Loucy (cell line): ENCODE data around the gene MYO5C.

Experiments
- H2AFZ ChIP-seq: fragments of 200-600 bp; sonication (generic); 2 replicates; pipeline ENCODE4 v1.6.0; 2016; ENCODE audit warnings: antibody characterized with exemption, mild to moderate bottlenecking, low read length, moderate library complexity
- H3F3A ChIP-seq: fragments of 200-600 bp; 2 replicates; pipeline ENCODE4 v1.6.0; 2016; ENCODE audit warnings: antibody characterized with exemption, low read depth, mild to moderate bottlenecking
- H3K27me3 ChIP-seq: fragments of 200-600 bp; sonication (generic); 2 replicates; pipeline ENCODE4 v1.6.1; 2014; ENCODE audit warnings: low read length, mild to moderate bottlenecking; ENCODE audit not compliant: insufficient read depth, poor library complexity, severe bottlenecking
- H3K36me3 ChIP-seq: fragments of 200-600 bp; sonication (generic); 2 replicates; pipeline ENCODE4 v1.6.1; 2016; ENCODE audit warnings: low read length; ENCODE audit not compliant: insufficient read depth
- H3K4me1 ChIP-seq: fragments of 200-600 bp; sonication (generic); 2 replicates; pipeline ENCODE4 v1.5.1; 2014; ENCODE audit warnings: low read length, mild to moderate bottlenecking; ENCODE audit not compliant: insufficient read depth, poor library complexity, severe bottlenecking
- H3K4me2 ChIP-seq: fragments of 200-600 bp; sonication (generic); 2 replicates; pipeline ENCODE4 v1.6.0; 2014; ENCODE audit warnings: antibody characterized with exemption, low read length, low read depth, mild to moderate bottlenecking; ENCODE audit not compliant: poor library complexity, severe bottlenecking
- H3K4me3 ChIP-seq: fragments of 200-600 bp; sonication (generic); 2 replicates; pipeline ENCODE4 v1.5.1; 2014; ENCODE audit warnings: low read length, mild to moderate bottlenecking, mixed read lengths; ENCODE audit not compliant: poor library complexity, severe bottlenecking
- H3K79me2 ChIP-seq: fragments of 200-600 bp; sonication (generic); 2 replicates; pipeline ENCODE4 v1.6.1; 2014; ENCODE audit warnings: low read length; ENCODE audit not compliant: insufficient read depth
- H3K9ac ChIP-seq: fragments of 200-600 bp; sonication (generic); 2 replicates; pipeline ENCODE4 v1.6.0; 2014; ENCODE audit warnings: mild to moderate bottlenecking, low read depth, low read length, moderate library complexity; ENCODE audit not compliant: poor library complexity, severe bottlenecking
- H3K9me2 ChIP-seq: fragments of 200-600 bp; sonication (generic); replicated peaks from 2 replicates; pipeline ENCODE4 v1.6.1; 2016; ENCODE audit warnings: low read depth, low read length, mixed read lengths
- H3K9me3 ChIP-seq: fragments of 200-600 bp; sonication (generic); 2 replicates; pipeline ENCODE4 v1.6.1; 2014; ENCODE audit warnings: mild to moderate bottlenecking, antibody characterized with exemption, low read length, low read depth; ENCODE audit not compliant: insufficient read depth
- H4K20me1 ChIP-seq: fragments of 200-600 bp; sonication (generic); 2 replicates; pipeline ENCODE4 v1.6.0; 2014; ENCODE audit warnings: antibody characterized with exemption, low read length, mild to moderate bottlenecking; ENCODE audit not compliant: insufficient read depth, poor library complexity, severe bottlenecking
- EZH2phosphoT487 ChIP-seq: fragments of 200-600 bp; IDR thresholded peaks from 2 replicates; pipeline ENCODE4 v1.6.1; 2018; ENCODE audit warnings: antibody characterized with exemption, mild to moderate bottlenecking, moderate library complexity, borderline replicate concordance
- TF ChIP-seq, protein P1 (sequence below): fragments of 200-600 bp; sonication (generic); conservative IDR thresholded peaks from 2 replicates; pipeline ENCODE4 v1.5.1; 2014; ENCODE audit warnings: mild to moderate bottlenecking, antibody characterized with exemption, low read length

Gene MYO5C

DNA sequence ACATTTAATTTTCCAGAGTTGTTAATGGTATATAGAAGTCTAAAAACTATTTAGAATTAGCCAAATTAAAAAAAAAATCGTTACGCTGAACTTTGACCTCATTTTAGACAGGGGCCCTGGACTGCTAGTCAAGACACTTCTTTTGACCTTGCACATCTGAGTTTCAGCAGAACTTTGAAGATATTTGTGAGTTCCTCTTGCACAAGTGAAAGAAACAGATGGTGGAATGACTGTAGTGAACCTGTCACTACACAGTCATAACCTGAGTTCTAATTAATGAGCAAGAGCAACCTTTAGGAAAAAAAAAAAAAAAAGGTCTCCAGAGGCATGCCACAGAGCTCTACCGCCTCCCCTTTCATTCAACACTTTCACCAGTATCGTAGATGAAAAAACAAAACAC lies 5.3 kb downstream of the MYO5C start:
- no peaks in the 10 kb centered on the region for H3K9me2 ChIP-seq
- H3K36me3 ChIP-seq = no peaks in the 10 kb centered on the region
- no peak overlapping the region for H3K4me3 ChIP-seq
- no peaks in the 10 kb centered on the region for H4K20me1 ChIP-seq
- TF ChIP-seq, protein P1, sequence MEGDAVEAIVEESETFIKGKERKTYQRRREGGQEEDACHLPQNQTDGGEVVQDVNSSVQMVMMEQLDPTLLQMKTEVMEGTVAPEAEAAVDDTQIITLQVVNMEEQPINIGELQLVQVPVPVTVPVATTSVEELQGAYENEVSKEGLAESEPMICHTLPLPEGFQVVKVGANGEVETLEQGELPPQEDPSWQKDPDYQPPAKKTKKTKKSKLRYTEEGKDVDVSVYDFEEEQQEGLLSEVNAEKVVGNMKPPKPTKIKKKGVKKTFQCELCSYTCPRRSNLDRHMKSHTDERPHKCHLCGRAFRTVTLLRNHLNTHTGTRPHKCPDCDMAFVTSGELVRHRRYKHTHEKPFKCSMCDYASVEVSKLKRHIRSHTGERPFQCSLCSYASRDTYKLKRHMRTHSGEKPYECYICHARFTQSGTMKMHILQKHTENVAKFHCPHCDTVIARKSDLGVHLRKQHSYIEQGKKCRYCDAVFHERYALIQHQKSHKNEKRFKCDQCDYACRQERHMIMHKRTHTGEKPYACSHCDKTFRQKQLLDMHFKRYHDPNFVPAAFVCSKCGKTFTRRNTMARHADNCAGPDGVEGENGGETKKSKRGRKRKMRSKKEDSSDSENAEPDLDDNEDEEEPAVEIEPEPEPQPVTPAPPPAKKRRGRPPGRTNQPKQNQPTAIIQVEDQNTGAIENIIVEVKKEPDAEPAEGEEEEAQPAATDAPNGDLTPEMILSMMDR = no peak
- no peak for TF ChIP-seq EZH2phosphoT487
- no peak overlapping the region for H2AFZ ChIP-seq
- no peak overlapping the region for H3K4me2 ChIP-seq
- peaks cover 5% of the 10 kb centered on the region for H3K27me3 ChIP-seq
- H3K79me2 ChIP-seq = no peaks in the 10 kb centered on the region
- no peaks in the 10 kb centered on the region for H3K4me1 ChIP-seq
- no peak overlapping the region for H3K9ac ChIP-seq
- no peaks in the 10 kb centered on the region for H3F3A ChIP-seq
- H3K9me3 ChIP-seq = no peaks in the 10 kb centered on the region

DNA sequence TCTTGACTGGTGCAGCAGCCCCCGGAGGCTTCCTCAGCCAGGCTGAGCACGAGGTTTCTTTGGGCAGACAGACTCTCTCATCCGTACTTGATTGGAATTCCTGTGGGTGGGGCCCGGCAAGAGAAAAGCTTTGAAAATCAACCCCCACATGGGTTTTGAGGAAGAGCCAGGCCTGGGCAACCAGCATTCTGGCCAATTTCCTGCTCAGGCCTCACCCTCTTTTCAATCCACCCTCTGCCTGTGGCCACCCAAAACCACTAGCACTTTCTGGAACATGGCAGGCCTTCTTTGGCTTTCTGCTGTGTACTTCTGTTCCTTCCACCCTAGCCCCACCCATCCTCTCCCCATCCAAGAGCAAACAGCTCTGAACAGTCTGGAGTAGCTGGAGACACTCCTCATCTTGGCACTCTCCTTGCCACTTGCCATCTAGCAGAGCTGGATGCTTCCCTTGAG lies 5.9 kb downstream of the MYO5C start:
- no peaks in the 10 kb centered on the region for H3K4me1 ChIP-seq
- H2AFZ ChIP-seq = no peak overlapping the region
- H3K9ac ChIP-seq = no peak overlapping the region
- H4K20me1 ChIP-seq = no peaks in the 10 kb centered on the region
- no peaks in the 10 kb centered on the region for H3K9me3 ChIP-seq
- H3K4me2 ChIP-seq = no peak overlapping the region
- H3K27me3 ChIP-seq = no peaks in the 10 kb centered on the region
- no peak overlapping the region for H3K4me3 ChIP-seq
- no peaks in the 10 kb centered on the region for H3K79me2 ChIP-seq
- H3F3A ChIP-seq = no peaks in the 10 kb centered on the region
- H3K9me2 ChIP-seq = no peaks in the 10 kb centered on the region
- TF ChIP-seq, protein P1 = no peak
- H3K36me3 ChIP-seq = no peaks in the 10 kb centered on the region

DNA sequence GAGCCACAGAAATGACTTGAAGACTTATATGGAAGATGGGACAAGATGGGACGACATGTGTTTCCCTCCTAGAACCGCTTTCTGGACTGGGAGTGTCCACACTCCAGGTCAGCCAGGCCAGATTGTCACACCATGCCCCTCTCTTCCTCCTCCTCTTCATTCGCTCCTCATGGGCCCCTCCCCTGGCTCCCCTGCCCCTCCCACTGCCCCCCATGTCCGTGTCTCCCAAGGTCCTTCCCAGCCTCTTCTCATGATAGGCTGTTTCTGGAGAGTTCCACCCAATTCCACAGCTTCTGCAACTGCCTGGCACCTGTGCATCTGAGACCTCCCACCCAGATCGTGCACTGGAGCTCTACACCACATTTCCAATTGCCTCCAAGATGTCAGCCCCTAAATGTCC lies 6.6 kb downstream of the MYO5C start:
- no peaks in the 10 kb centered on the region for H3K36me3 ChIP-seq
- no peak for TF ChIP-seq EZH2phosphoT487
- TF ChIP-seq, protein P1 = no peak
- no peak overlapping the region for H3K4me2 ChIP-seq
- no peaks in the 10 kb centered on the region for H4K20me1 ChIP-seq
- no peak overlapping the region for H3K4me3 ChIP-seq
- H3K9me2 ChIP-seq = no peaks in the 10 kb centered on the region
- H3K27me3 ChIP-seq = no peaks in the 10 kb centered on the region
- H3F3A ChIP-seq = no peaks in the 10 kb centered on the region
- H2AFZ ChIP-seq = no peak overlapping the region
- no peaks in the 10 kb centered on the region for H3K4me1 ChIP-seq
- H3K9ac ChIP-seq = no peak overlapping the region
- H3K79me2 ChIP-seq = no peaks in the 10 kb centered on the region
- no peaks in the 10 kb centered on the region for H3K9me3 ChIP-seq
